PFSK-1 (cell line): ENCODE results near the gene TRERF1.

Source experiments
- POLR2AphosphoS5 ChIP-seq: IDR thresholded peaks from 2 replicates; pipeline ENCODE4 v1.6.1; 2012; ENCODE audit warnings: low read depth, mild to moderate bottlenecking, control low read depth, low read length, moderate library complexity
- REST ChIP-seq, 2 experiments: IDR thresholded peaks; 2 replicates each; pipeline versions ENCODE4 v1.6.1 to v1.8.0; 2011 to 2012; ENCODE audit warnings: low read depth in 2 of 2, low read length in 2 of 2, control low read depth in 1 of 2, inconsistent platforms in 1 of 2, mild to moderate bottlenecking in 1 of 2, moderate library complexity in 1 of 2; ENCODE audit not compliant: insufficient read depth in 1 of 2
- SIN3A ChIP-seq: IDR thresholded peaks from 2 replicates; pipeline ENCODE4 v1.6.1; 2012; ENCODE audit warnings: mild to moderate bottlenecking, low read length, moderate library complexity, borderline replicate concordance; ENCODE audit not compliant: insufficient read depth

GRCh38 chr6:42237857-42238256 is 213.9 kb downstream of the TRERF1 start:
- TF ChIP-seq POLR2AphosphoS5 (no peak), REST (IDR thresholded peaks at IDR 0.05; ENCODE audit: insufficient read depth in 1 of 2, low read depth in 2 of 2, low read length in 2 of 2) (no peak), SIN3A (no peak)
